ENCODE measurements around the gene PRKCE. TPM values are rescaled to one million over a fixed set of nuclear protein-coding genes. Genes with fewer than 3 reads are reported as not detected.

PRKCE gene
- total RNA-seq, 4 donors from 2014 or later: 20.0 to 29.7 (median 25.2) TPM

DNA sequence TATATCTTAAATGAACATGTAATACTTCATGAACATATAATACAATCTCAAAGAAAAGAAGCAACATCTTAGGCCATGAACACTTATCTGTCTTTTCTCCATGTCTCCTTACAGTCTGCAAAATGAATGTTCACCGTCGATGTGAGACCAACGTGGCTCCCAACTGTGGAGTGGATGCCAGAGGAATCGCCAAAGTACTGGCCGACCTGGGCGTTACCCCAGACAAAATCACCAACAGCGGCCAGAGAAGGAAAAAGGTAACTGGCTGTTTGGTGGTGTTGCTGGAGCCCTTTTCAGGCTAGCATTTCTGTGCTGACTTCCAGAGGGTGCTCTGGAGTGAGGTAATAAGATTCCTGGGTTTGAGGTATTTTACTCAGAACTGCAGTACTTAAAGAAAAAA lies 349.8 kb downstream of the PRKCE start:
- no peak overlapping the region for H3K4me3 ChIP-seq

DNA sequence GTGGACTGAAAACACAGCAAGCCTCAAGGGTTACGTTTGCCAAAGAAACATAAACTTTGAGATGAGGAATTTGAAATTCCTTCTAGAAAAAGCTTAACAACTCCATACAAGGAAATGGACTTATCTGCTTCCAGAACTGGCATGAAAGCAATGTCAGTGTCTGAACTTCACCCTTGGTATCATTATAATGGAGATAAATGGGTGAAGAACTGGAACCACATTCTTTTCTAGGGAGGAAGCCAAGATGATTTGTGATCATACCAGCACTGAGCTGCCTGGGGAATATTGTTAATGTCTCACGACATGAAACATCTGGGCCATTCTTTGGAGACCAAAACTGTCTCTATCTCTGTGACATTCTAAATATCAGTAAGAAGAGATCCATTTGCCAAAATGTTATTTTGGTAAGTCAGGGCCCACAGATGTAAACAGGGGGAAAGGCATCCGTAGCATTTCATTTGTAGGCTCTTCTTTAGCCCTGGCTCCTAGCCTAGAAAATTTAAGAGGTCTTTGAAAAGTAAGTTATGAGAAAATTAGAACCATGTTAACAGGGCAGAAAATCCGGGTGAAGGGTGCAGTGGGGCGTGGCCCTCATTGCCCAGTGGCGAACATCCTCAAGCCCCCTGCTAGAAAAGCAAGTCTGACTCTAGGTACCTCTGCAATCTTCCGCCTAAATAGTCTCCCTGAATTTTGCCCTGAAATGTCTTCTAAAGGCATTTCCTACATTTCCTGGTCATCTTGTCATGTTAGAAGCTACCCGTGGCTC lies 350.4 kb downstream of the PRKCE start:
- no peaks in the 10 kb centered on the region for H3K36me3 ChIP-seq
- no peaks in the 10 kb centered on the region for H3K27me3 ChIP-seq
- H3K4me1 ChIP-seq: no peaks in the 10 kb centered on the region
- no peak for DNase-seq
- TF ChIP-seq, protein P1, sequence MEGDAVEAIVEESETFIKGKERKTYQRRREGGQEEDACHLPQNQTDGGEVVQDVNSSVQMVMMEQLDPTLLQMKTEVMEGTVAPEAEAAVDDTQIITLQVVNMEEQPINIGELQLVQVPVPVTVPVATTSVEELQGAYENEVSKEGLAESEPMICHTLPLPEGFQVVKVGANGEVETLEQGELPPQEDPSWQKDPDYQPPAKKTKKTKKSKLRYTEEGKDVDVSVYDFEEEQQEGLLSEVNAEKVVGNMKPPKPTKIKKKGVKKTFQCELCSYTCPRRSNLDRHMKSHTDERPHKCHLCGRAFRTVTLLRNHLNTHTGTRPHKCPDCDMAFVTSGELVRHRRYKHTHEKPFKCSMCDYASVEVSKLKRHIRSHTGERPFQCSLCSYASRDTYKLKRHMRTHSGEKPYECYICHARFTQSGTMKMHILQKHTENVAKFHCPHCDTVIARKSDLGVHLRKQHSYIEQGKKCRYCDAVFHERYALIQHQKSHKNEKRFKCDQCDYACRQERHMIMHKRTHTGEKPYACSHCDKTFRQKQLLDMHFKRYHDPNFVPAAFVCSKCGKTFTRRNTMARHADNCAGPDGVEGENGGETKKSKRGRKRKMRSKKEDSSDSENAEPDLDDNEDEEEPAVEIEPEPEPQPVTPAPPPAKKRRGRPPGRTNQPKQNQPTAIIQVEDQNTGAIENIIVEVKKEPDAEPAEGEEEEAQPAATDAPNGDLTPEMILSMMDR (IDR thresholded peaks at IDR 0.05): no peak
- TF ChIP-seq POLR2A (IDR thresholded peaks at IDR 0.05): no peak
- H3K4me3 ChIP-seq: no peak overlapping the region
- no peaks in the 10 kb centered on the region for H3K9me3 ChIP-seq
- H3K27ac ChIP-seq: peak overlapping the region; percentile 14 to 63 (median 32)

More for the DNA sequence above, 349.8 kb downstream of the PRKCE start:
- H3K4me1 ChIP-seq: no peaks in the 10 kb centered on the region
- no peak for TF ChIP-seq POLR2A (IDR thresholded peaks at IDR 0.05)
- TF ChIP-seq, protein P1 (IDR thresholded peaks at IDR 0.05): no peak
- H3K36me3 ChIP-seq: no peaks in the 10 kb centered on the region
- no peaks in the 10 kb centered on the region for H3K9me3 ChIP-seq
- DNase-seq: no peak
- H3K27ac ChIP-seq: peak overlapping the region in 3 of 4 donors; percentile 29 to 63 (median 36)
- no peaks in the 10 kb centered on the region for H3K27me3 ChIP-seq

DNA sequence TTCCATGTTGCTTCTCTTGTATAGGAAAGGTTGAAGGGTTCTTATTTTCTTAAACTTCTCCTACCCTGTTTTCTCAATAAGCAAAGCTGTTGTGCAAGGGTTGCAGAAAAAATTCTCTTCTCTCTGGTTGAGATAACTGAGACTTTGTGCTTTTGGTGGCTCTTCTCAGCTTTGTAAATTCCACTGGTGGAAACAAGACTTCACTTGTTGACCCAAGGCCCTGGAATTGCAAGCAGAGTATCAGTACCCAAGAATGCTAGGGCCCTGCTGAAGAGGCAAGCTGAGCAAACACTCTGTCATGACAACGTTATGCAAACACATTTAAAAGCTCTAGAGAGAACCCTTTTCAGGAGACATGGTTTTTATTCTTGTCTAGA lies 351.0 kb downstream of the PRKCE start:
- H3K36me3 ChIP-seq: peaks cover 0 to 4% (median 0%) of the 10 kb centered on the region in 3 donors
- no peak for TF ChIP-seq POLR2A (IDR thresholded peaks at IDR 0.05)
- TF ChIP-seq, protein P1 (IDR thresholded peaks at IDR 0.05): no peak
- DNase-seq: no peak
- peak overlapping the region in 1 of 4 donors; percentile 63 for H3K27ac ChIP-seq
- no peak overlapping the region for H3K4me3 ChIP-seq
- H3K27me3 ChIP-seq: no peaks in the 10 kb centered on the region
- no peaks in the 10 kb centered on the region for H3K4me1 ChIP-seq
- H3K9me3 ChIP-seq: no peaks in the 10 kb centered on the region

GRCh38 chr2:46002947-46003346 lies 351.5 kb downstream of the PRKCE start:
- peaks cover 0 to 6% (median 0%) of the 10 kb centered on the region in 3 donors for H3K36me3 ChIP-seq
- no peaks in the 10 kb centered on the region for H3K9me3 ChIP-seq
- H3K27ac ChIP-seq: peak overlapping the region in 1 of 4 donors; percentile 7
- H3K4me3 ChIP-seq: no peak overlapping the region
- DNase-seq: no peak
- no peak for TF ChIP-seq POLR2A (IDR thresholded peaks at IDR 0.05)
- TF ChIP-seq, protein P1 (IDR thresholded peaks at IDR 0.05): no peak
- H3K4me1 ChIP-seq: no peaks in the 10 kb centered on the region
- no peaks in the 10 kb centered on the region for H3K27me3 ChIP-seq

DNA sequence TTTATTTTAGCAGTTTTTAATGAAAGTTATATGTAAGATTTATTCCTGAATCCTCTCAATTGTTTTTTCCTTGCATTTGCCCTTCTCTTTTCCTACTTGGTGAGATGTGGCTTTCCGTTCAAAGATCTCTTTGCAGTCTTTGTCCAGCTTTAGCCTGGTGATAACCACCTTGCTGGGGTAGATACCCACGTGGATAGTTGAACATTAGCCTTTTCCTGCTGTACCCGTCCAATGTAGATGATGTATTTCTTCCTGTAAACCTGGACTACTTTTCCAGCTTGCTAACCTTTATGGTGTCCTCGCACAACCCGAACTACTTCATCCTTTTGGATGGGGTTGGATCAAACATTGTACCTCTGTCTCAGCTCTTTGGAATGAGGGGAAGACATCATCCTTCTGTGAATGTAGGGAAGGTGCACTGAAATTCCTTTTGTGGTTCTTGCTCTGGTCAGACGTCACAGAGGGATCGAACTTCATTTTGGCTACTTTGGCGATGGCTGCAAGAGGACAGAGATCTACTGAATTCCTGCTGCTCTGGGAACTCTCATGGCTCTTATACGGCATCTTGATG lies 352.5 kb downstream of the PRKCE start:
- no peak for DNase-seq
- H3K27me3 ChIP-seq: no peaks in the 10 kb centered on the region
- H3K27ac ChIP-seq: no peak overlapping the region
- H3K9me3 ChIP-seq: no peaks in the 10 kb centered on the region
- H3K4me3 ChIP-seq: no peak overlapping the region
- TF ChIP-seq, protein P1 (IDR thresholded peaks at IDR 0.05): no peak
- no peak for TF ChIP-seq POLR2A (IDR thresholded peaks at IDR 0.05)
- peaks cover 0 to 6% (median 0%) of the 10 kb centered on the region in 3 donors for H3K36me3 ChIP-seq
- H3K4me1 ChIP-seq: peaks cover 0 to 5% (median 0%) of the 10 kb centered on the region in 4 donors
